ENCODE data around the gene SLC17A9.

The SLC17A9 gene

DNA sequence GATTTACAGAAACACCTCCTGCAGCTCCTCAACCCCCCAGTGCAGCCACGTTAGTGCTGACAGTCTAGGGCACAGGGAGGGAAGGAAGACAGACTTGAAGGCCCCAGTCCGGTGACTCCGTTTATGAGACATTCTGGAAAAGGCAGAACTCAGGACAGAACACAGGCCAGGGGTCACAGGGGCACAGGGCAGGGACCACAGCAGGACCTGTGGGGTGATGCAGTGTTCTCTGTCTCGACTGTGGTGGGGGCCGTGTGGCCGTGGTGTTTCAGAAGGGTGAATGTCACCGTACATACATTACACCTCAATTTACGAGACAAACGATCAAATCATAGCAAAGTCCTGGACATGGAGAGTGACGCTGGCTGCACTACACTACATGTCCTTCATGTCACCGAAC is 43.0 kb downstream of the SLC17A9 start:
- no peak for DNase-seq (ENCODE audit: low read depth)
- TF ChIP-seq, protein P1, sequence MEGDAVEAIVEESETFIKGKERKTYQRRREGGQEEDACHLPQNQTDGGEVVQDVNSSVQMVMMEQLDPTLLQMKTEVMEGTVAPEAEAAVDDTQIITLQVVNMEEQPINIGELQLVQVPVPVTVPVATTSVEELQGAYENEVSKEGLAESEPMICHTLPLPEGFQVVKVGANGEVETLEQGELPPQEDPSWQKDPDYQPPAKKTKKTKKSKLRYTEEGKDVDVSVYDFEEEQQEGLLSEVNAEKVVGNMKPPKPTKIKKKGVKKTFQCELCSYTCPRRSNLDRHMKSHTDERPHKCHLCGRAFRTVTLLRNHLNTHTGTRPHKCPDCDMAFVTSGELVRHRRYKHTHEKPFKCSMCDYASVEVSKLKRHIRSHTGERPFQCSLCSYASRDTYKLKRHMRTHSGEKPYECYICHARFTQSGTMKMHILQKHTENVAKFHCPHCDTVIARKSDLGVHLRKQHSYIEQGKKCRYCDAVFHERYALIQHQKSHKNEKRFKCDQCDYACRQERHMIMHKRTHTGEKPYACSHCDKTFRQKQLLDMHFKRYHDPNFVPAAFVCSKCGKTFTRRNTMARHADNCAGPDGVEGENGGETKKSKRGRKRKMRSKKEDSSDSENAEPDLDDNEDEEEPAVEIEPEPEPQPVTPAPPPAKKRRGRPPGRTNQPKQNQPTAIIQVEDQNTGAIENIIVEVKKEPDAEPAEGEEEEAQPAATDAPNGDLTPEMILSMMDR (IDR thresholded peaks at IDR 0.05; ENCODE audit: insufficient read depth, low read depth, low read length, missing control alignments): no peak
- H3K4me3 ChIP-seq (ENCODE audit: low read length): no peak overlapping the region

DNA sequence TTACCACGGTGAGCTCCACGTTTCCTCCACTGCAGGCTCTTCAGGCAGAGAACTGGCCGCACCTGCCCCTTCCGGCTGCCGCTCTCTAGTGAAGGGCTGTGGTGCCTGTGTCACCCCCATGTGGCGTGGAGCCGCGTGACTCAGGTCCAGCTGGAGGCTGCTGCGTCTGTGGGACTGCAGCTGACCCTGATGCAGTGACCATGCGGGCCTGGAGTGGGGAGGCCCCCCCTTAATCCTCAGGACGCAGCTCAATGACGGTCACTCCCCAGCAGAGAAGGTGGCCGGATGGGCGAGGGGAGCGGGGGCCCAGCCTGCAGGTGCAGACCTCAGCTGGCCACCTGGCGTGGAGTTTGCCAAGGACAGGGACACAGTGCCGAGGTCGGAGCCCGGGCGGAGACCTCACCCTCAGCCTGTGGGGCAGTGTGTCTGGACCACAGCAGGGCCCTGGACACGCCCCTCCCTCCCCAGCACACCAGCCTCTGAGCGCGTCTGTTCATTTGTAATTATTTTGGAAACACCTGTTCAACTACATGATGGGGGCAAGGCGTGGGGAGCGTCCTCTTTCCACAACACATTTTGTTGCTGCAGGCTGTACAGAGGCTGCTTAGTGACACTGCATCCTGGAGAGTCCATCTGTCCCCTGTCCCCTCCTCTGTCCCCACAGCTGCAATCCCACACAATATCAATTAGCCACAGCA is 43.5 kb downstream of the SLC17A9 start:
- H3K4me3 ChIP-seq (ENCODE audit: low read length): no peak overlapping the region
- no peak for DNase-seq (ENCODE audit: low read depth)
- TF ChIP-seq, protein P1 (IDR thresholded peaks at IDR 0.05; ENCODE audit: insufficient read depth, low read depth, low read length, missing control alignments): no peak

DNA sequence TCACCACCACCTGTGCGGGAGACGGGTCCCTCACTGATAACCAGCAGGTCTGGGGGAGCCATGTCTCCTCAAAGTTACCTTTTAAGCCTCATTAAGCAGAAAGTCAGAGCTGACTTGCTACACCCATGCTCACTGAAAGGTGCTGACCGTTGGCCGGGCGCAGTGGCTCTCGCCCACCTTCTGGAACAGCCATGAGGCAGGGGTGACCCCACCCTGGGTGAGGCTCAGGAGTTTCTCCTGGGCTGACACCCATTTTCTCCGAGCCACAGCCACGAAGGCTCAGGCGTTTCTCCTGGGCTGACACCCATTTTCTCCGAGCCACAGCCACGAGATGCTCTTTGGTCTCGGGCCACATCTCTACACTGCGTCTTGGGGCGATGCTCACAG is 44.1 kb downstream of the SLC17A9 start:
- H3K4me3 ChIP-seq (ENCODE audit: low read length): no peak overlapping the region
- TF ChIP-seq, protein P1 (IDR thresholded peaks at IDR 0.05; ENCODE audit: insufficient read depth, low read depth, low read length, missing control alignments): no peak
- DNase-seq (ENCODE audit: low read depth): no peak

DNA sequence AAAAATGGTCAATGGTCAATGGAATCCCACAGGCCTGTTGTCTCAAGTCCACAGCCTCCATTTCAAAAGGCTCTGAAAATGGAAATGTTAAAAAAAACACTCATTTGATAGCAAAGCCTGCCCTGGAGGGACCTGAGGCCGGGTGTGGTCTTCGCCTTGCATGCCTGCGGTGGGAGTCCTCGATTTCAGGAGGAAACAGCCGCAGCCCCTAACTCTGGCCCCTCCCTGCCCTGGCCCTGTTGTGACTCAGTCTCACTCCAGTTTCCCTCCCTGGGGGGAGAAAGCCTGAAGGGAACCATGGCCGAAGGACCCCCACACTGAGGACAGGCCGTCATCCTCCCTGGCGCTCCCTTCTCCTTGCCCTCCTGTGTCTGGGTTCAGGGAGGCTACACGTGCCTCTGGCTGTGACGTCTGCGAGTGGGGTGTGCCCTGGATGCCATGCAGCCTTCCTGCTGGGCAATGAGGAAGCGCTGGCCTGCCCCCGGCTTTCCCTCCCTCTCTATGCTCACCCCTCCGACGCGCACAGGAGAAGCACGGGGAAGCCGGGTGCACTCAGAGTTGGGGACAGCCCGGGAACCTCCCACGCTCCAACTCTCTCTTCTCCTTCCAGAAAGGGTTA is 45.0 kb downstream of the SLC17A9 start:
- no peak overlapping the region for H3K4me3 ChIP-seq (ENCODE audit: low read length)
- TF ChIP-seq, protein P1 (IDR thresholded peaks at IDR 0.05; ENCODE audit: insufficient read depth, low read depth, low read length, missing control alignments): no peak
- no peak for DNase-seq (ENCODE audit: low read depth)

DNA sequence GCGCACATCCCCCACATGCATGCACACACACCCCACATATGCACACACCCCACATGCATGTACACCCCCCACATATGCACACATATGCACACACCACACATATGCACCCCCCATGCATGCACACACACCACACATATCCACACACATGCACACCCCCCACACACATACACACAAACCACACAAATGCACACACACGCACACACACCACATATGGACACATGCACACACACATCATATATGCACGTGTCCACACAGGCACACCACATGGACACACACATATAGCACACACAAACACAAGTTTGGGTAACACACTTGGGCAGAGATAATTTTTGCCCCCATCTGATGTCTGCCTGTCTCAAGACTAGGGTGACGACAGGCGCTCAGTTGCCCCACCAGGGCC is 45.9 kb downstream of the SLC17A9 start:
- TF ChIP-seq, protein P1 (IDR thresholded peaks at IDR 0.05; ENCODE audit: insufficient read depth, low read depth, low read length, missing control alignments): no peak
- no peak for DNase-seq (ENCODE audit: low read depth)
- H3K4me3 ChIP-seq (ENCODE audit: low read length): no peak overlapping the region

DNA sequence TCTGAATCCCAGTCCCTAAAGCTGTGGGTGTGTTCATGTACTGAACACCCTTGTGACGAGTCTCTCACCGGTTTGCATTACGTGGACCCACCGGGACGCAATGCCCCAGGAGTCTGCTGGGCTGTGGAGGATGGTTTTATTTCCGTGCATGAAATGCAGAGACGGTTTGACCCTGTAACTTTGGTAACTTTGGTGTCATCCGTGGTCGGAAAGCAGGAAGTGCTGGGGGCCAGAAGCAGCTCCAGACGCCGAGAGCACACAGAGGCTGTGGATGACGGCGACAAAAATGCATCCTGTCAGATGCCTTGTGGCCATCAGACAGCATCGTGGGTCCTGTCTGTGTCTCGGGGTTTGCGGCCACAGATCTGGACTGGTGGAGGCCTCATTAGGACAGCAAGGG is 47.1 kb downstream of the SLC17A9 start:
- no peak for DNase-seq (ENCODE audit: low read depth)
- TF ChIP-seq, protein P1 (IDR thresholded peaks at IDR 0.05; ENCODE audit: insufficient read depth, low read depth, low read length, missing control alignments): no peak
- no peak overlapping the region for H3K4me3 ChIP-seq (ENCODE audit: low read length)

DNA sequence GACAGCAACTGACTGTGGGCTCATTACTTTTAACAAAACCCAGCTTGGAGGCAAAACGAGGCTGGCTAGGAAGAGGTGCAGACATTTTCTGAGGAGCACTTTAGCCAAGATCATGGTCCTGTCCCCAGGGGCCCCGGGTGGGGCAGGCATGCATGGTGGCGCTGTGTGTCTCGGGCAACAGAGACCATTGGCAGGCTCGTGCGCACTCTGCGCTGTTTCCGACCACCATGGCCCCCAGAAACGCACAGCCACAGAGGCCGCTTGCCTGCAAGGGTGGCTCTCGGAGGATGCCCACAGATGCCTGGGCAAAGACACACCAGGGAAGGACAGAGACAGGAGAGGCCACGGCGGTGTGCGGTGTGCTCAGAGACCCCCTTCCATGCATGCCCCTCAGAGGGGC is 47.5 kb downstream of the SLC17A9 start:
- TF ChIP-seq, protein P1 (IDR thresholded peaks at IDR 0.05; ENCODE audit: insufficient read depth, low read depth, low read length, missing control alignments): no peak
- DNase-seq (ENCODE audit: low read depth): no peak
- H3K4me3 ChIP-seq (ENCODE audit: low read length): no peak overlapping the region
